GM12864 (cell line): Measurements from ENCODE around the gene TM4SF1.

Source experiments
- DNase-seq: peaks from one replicate; pipeline ENCODE4 v3.0.0-alpha.2; 2011; ENCODE audit warnings: low read depth
- H3K4me3 ChIP-seq: 2 replicates; pipeline ENCODE4 v1.5.1; 2011; ENCODE audit warnings: mild to moderate bottlenecking, low read depth, low read length, control low read depth
- CTCF ChIP-seq: IDR thresholded peaks from 2 replicates; pipeline ENCODE4 v1.5.1; 2011; ENCODE audit warnings: low read depth, mild to moderate bottlenecking, moderate library complexity, low read length, control low read depth, inconsistent platforms; ENCODE audit errors: missing control alignments

TM4SF1 gene

GRCh38 chr3:149363053-149363452, 14.4 kb downstream of the TM4SF1 start:
- DNase-seq: no peak
- TF ChIP-seq CTCF: no peak
- H3K4me3 ChIP-seq: no peak overlapping the region

GRCh38 chr3:149362366-149362765, 15.1 kb downstream of the TM4SF1 start:
- no peak overlapping the region for H3K4me3 ChIP-seq
- TF ChIP-seq CTCF: no peak
- DNase-seq: no peak

GRCh38 chr3:149356630-149357029, 20.8 kb downstream of the TM4SF1 start:
- TF ChIP-seq CTCF: no peak
- H3K4me3 ChIP-seq: no peak overlapping the region
- DNase-seq: no peak

GRCh38 chr3:149356044-149356592, 21.3 kb downstream of the TM4SF1 start:
- no peak for DNase-seq
- TF ChIP-seq CTCF: no peak

GRCh38 chr3:149353581-149354184, 23.8 kb downstream of the TM4SF1 start:
- TF ChIP-seq CTCF: no peak
- no peak for DNase-seq
- H3K4me3 ChIP-seq: no peak overlapping the region

More at GRCh38 chr3:149356044-149356592, 21.3 kb downstream of the TM4SF1 start:
- H3K4me3 ChIP-seq: no peak overlapping the region

- H3K4me3 ChIP-seq: no peak overlapping the region
- DNase-seq: peak; percentile 22
- peak; percentile 84 for TF ChIP-seq CTCF
Measured at GRCh38 chr3:149352556-149352955, 24.9 kb downstream of the TM4SF1 start.

- DNase-seq: no peak
- no peak overlapping the region for H3K4me3 ChIP-seq
- no peak for TF ChIP-seq CTCF
Measured at GRCh38 chr3:149343951-149344350, 33.5 kb downstream of the TM4SF1 start.
